ENCODE results near the gene HMG20A. TPM values are rescaled to one million over a fixed set of nuclear protein-coding genes. Genes with fewer than 3 reads are reported as not detected.

Gene HMG20A
- total RNA-seq, 1 experiment from 2014 or later: 54.0 TPM

DNA sequence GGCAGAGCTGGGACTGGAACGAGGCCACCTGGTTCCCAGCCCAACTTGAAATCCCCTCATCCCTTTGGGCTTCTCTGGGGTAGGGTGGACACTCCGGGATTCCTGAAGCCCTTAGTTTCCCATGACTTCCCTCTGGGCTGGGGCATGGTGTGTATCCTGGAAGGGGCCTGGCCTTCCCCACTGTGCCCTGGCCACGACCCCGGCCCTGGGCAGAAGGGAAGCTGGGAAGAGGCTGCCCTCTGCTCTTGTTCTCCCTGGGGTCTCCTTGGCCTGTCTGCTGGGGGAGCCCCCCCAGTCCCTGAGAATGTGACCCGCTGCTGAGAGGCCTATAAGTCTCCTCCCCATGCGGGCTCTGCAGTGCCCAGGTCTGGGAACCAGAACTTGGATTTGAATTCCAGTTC lies 107.1 kb downstream of the HMG20A start:
- Histone ChIP-seq H3K36me3 (ENCODE audit: control insufficient read depth, insufficient read depth, low read length) (no peaks in the 10 kb centered on the region), H3K27me3 (ENCODE audit: control insufficient read depth, insufficient read depth, low read length) (no peaks in the 10 kb centered on the region), H3K4me1 (ENCODE audit: control insufficient read depth, insufficient read depth, low read length) (peaks cover 8% of the 10 kb centered on the region; the same call in 1 of the 2 replicates), H3K27ac (ENCODE audit: low read length) (peak overlapping the region; percentile 44), H3K9me3 (ENCODE audit: control insufficient read depth, insufficient read depth, low read depth, low read length) (no peaks in the 10 kb centered on the region), H3K4me3 (ENCODE audit: low read depth in 2 of 2, low read length in 2 of 2) (no peak overlapping the region)
- TF ChIP-seq, protein P1, sequence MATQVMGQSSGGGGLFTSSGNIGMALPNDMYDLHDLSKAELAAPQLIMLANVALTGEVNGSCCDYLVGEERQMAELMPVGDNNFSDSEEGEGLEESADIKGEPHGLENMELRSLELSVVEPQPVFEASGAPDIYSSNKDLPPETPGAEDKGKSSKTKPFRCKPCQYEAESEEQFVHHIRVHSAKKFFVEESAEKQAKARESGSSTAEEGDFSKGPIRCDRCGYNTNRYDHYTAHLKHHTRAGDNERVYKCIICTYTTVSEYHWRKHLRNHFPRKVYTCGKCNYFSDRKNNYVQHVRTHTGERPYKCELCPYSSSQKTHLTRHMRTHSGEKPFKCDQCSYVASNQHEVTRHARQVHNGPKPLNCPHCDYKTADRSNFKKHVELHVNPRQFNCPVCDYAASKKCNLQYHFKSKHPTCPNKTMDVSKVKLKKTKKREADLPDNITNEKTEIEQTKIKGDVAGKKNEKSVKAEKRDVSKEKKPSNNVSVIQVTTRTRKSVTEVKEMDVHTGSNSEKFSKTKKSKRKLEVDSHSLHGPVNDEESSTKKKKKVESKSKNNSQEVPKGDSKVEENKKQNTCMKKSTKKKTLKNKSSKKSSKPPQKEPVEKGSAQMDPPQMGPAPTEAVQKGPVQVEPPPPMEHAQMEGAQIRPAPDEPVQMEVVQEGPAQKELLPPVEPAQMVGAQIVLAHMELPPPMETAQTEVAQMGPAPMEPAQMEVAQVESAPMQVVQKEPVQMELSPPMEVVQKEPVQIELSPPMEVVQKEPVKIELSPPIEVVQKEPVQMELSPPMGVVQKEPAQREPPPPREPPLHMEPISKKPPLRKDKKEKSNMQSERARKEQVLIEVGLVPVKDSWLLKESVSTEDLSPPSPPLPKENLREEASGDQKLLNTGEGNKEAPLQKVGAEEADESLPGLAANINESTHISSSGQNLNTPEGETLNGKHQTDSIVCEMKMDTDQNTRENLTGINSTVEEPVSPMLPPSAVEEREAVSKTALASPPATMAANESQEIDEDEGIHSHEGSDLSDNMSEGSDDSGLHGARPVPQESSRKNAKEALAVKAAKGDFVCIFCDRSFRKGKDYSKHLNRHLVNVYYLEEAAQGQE (IDR thresholded peaks at IDR 0.05; ENCODE audit: insufficient read depth in 1 of 2, low read depth in 2 of 2, low read length in 1 of 2): no peak
- TF ChIP-seq TCF7L2 (IDR thresholded peaks at IDR 0.05; ENCODE audit: low read depth, low read length) (no peak), POLR2AphosphoS5 (IDR thresholded peaks at IDR 0.05; ENCODE audit: low read depth, low read length) (no peak), SIN3A (IDR thresholded peaks at IDR 0.05; ENCODE audit: borderline replicate concordance, insufficient read depth, low read depth, low read length) (no peak)
- TF ChIP-seq, protein P2, sequence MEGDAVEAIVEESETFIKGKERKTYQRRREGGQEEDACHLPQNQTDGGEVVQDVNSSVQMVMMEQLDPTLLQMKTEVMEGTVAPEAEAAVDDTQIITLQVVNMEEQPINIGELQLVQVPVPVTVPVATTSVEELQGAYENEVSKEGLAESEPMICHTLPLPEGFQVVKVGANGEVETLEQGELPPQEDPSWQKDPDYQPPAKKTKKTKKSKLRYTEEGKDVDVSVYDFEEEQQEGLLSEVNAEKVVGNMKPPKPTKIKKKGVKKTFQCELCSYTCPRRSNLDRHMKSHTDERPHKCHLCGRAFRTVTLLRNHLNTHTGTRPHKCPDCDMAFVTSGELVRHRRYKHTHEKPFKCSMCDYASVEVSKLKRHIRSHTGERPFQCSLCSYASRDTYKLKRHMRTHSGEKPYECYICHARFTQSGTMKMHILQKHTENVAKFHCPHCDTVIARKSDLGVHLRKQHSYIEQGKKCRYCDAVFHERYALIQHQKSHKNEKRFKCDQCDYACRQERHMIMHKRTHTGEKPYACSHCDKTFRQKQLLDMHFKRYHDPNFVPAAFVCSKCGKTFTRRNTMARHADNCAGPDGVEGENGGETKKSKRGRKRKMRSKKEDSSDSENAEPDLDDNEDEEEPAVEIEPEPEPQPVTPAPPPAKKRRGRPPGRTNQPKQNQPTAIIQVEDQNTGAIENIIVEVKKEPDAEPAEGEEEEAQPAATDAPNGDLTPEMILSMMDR (IDR thresholded peaks at IDR 0.05): no peak
- ChIA-PET POLR2A (no interaction called here), CTCF (no interaction called here)
- DNase-seq (ENCODE audit: low read depth, low spot score): no peak
- ATAC-seq: no peak; the same call in 1 of the 2 replicates
- in situ Hi-C loops (cut with HindIII; ENCODE audit: low pct_unique_long_range_greater_than_20kb, low sequenced_read_pairs): no loop called here
- intact Hi-C loops (cut with micrococcal nuclease; ENCODE audit: unreplicated experiment): no loop called here
- BruUV-seq (replicated peaks): no TSS peak

DNA sequence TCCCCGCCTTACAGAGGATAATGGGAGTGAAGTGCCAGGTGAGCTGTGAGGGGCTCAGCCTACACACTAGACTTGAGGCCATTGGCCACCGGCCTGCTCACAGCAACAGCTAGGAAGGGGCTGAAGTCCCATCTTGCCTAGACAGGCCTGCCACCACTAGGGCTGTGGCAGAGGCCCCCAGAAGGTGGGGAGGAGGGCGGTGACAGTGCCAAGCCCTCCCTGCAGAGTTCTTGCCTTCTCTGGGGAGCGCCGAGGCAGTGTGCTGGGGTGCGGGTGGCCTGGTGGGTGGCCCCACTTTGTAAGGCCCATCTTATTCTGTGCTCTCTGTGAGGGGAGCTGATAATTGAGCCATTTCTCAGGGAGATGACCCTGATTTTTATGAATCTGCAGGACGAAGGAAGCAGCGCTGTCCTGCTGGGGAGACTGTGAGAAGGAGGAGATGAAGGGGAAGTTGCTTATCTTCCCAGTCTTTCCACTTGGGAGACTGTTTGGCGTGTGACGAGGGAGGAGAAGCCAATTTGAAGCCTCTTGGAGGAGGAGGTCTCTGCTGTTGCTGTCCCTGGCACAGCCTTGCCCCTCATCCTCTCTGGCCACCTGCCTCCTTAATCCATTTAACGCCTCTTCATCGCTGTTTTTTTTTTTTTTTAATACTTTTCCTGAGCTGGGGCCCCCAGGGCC lies 107.7 kb downstream of the HMG20A start:
- POLR2A ChIA-PET: no interaction called here
- in situ Hi-C loops (cut with HindIII; ENCODE audit: low pct_unique_long_range_greater_than_20kb, low sequenced_read_pairs): no loop called here
- CTCF ChIA-PET: interaction anchor here (0.6 kb wide), 1 partner anchor 50 kb away, joined by 4 read pairs; no protein-coding TSS in a partner anchor
- Histone ChIP-seq H3K9me3 (ENCODE audit: control insufficient read depth, insufficient read depth, low read depth, low read length) (no peaks in the 10 kb centered on the region), H3K4me1 (ENCODE audit: control insufficient read depth, insufficient read depth, low read length) (peaks cover 8% of the 10 kb centered on the region; the same call in 1 of the 2 replicates), H3K27me3 (ENCODE audit: control insufficient read depth, insufficient read depth, low read length) (no peaks in the 10 kb centered on the region), H3K4me3 (ENCODE audit: low read depth in 2 of 2, low read length in 2 of 2) (no peak overlapping the region), H3K27ac (ENCODE audit: low read length) (peak overlapping the region; percentile 41), H3K36me3 (ENCODE audit: control insufficient read depth, insufficient read depth, low read length) (no peaks in the 10 kb centered on the region)
- intact Hi-C loops (cut with micrococcal nuclease; ENCODE audit: unreplicated experiment): no loop called here
- ATAC-seq (peak; percentile 26), DNase-seq (ENCODE audit: low read depth, low spot score) (no peak)
- TF ChIP-seq TCF7L2 (IDR thresholded peaks at IDR 0.05; ENCODE audit: low read depth, low read length) (no peak), SIN3A (IDR thresholded peaks at IDR 0.05; ENCODE audit: borderline replicate concordance, insufficient read depth, low read depth, low read length) (no peak), POLR2AphosphoS5 (IDR thresholded peaks at IDR 0.05; ENCODE audit: low read depth, low read length) (no peak)
- TF ChIP-seq, protein P1 (IDR thresholded peaks at IDR 0.05; ENCODE audit: insufficient read depth in 1 of 2, low read depth in 2 of 2, low read length in 1 of 2): no peak
- TF ChIP-seq, protein P2 (IDR thresholded peaks at IDR 0.05): no peak
- no TSS peak for BruUV-seq (replicated peaks)

Data from Panc1 (cell line).